ENCODE data around the gene GRK3. TPM values are rescaled to one million over a fixed set of nuclear protein-coding genes. Genes with fewer than 3 reads are reported as not detected.

The GRK3 gene
- total and polyA plus RNA-seq, 10 of the 15 experiments (the other 5 are each of a cell fraction or from before 2014, with no cell fraction given): 3.1 to 35.1 (median 14.7) TPM

DNA sequence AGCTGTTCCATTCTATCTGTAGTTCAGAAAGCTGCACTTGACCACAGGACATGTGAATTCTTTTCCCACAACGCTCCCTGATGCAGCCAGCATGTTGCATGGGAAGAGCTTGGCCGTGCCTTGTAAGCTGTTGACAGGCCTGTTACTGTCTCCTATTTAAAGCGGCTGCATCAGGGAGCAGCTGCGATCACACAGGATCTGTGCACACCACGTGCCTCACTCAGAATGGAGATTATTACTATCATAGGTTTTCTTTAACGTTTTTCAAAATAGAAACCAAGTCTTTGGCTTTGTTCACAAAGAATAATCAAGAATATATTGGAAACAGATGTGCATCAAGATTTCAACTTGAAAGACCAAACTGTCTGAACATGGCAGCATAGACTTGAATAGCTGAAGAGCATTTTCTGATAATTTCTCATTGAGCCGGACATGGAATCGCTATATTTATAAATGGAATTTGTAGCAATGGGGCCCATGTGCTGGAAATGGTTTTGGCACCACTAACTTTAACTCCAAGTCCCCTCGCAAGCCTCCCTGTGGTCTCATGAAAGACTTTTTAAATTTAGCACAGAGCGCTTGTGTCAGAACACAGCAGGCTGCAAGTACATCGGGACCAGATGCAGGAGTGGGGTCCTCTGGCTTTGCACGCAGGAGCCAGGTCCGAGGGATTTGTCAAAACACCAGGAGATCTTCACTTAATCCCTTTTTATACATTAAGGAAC, 136.7 kb downstream of the GRK3 start:
- ATAC-seq: no peak
- WGBS (ENCODE audit: insufficient coverage, insufficient replicate concordance, low lambda C conversion rate, missing lambda C conversion rate): 84% methylated on average over 13 of the region's 13 CpGs
- Histone ChIP-seq H2AFZ (ENCODE audit: control insufficient read depth, low read depth, low read length) (no peak overlapping the region), H3K4me3 (no peak overlapping the region), H3K36me3 (ENCODE audit: control insufficient read depth in 2 of 2, insufficient read depth in 2 of 2, low read length in 1 of 2) (peaks cover 0 to 6% of the 10 kb centered on the region in 2 experiments; a peak in 2 of 4 replicates), H3K4me2 (ENCODE audit: control insufficient read depth, insufficient read depth) (no peak overlapping the region), H3K27me3 (replicated peaks in 1 of 2; ENCODE audit: control insufficient read depth in 2 of 2, insufficient read depth in 2 of 2, low read length in 1 of 2) (no peaks in the 10 kb centered on the region), H3K79me2 (ENCODE audit: control insufficient read depth, insufficient read depth, low read length) (no peaks in the 10 kb centered on the region), H3K4me1 (ENCODE audit: control insufficient read depth, insufficient read depth, low read length) (peaks cover 15% of the 10 kb centered on the region; the same call in 1 of the 2 replicates), H3K27ac (ENCODE audit: control insufficient read depth, insufficient read depth) (no peak overlapping the region), H4K20me1 (ENCODE audit: control insufficient read depth, insufficient read depth) (no peaks in the 10 kb centered on the region), H3K9me3 (replicated peaks; ENCODE audit: control insufficient read depth, insufficient read depth, low read length) (no peaks in the 10 kb centered on the region), H3K9ac (ENCODE audit: control insufficient read depth, insufficient read depth, low read length) (no peak overlapping the region)
- ChIA-PET POLR2A (no interaction called here), SMC1A (ENCODE audit: uncharacterized antibody, unreplicated experiment) (interaction anchor here (0.8 to 4.0 kb wide), 11 partner anchors 13 to 275 kb away, joined by 3 to 61 read pairs (median 5); no protein-coding TSS in a partner anchor), RAD21 (ENCODE audit: unreplicated experiment) (interaction anchor here (1.1 to 6.3 kb wide), 6 partner anchors 72 to 239 kb away, joined by 3 to 57 read pairs (median 9); no protein-coding TSS in a partner anchor), CTCF (interaction anchor here (0.6 to 4.1 kb wide), 13 partner anchors 67 to 321 kb away, joined by 3 to 88 read pairs (median 4); partner anchors contain the start of gene GRK3)
- in situ Hi-C loops (cut with MboI) (loop anchor here (5.0 kb wide), 1 partner anchor 239 kb away; no protein-coding TSS in a partner anchor), intact Hi-C loops (cut with micrococcal nuclease; ENCODE audit: unreplicated experiment) (no loop called here)
- TF ChIP-seq MTA3 (IDR thresholded peaks at IDR 0.05; ENCODE audit: borderline replicate concordance, low read length): no peak
- TF ChIP-seq POU2F2 (IDR thresholded peaks at IDR 0.05; ENCODE audit: borderline replicate concordance, low read depth, low read length): no peak
- no peak for TF ChIP-seq BCL11A (IDR thresholded peaks at IDR 0.05; ENCODE audit: low read depth, low read length)
- TF ChIP-seq ATF3 (IDR thresholded peaks at IDR 0.05; ENCODE audit: borderline replicate concordance, extremely low read depth, low read depth, low read length): no peak
- TF ChIP-seq USF1 (IDR thresholded peaks at IDR 0.05; ENCODE audit: borderline replicate concordance, extremely low read length, insufficient read depth, low read depth, low read length): no peak
- TF ChIP-seq RAD51 (IDR thresholded peaks at IDR 0.05): no peak
- TF ChIP-seq EGR1 (IDR thresholded peaks at IDR 0.05; ENCODE audit: borderline replicate concordance in 1 of 2, low read depth in 2 of 2, low read length in 2 of 2): no peak
- no peak for TF ChIP-seq KLF5 (IDR thresholded peaks at IDR 0.05; ENCODE audit: partially characterized antibody)
- no peak for TF ChIP-seq CBFB (IDR thresholded peaks at IDR 0.05; ENCODE audit: low read depth)
- no peak for TF ChIP-seq LARP7 (IDR thresholded peaks at IDR 0.05)
- TF ChIP-seq FOXM1 (IDR thresholded peaks at IDR 0.05; ENCODE audit: low read depth, low read length): no peak
- no peak for TF ChIP-seq MYC (IDR thresholded peaks at IDR 0.05; ENCODE audit: insufficient read depth, insufficient read length, insufficient replicate concordance, low read length, severe bottlenecking)
- TF ChIP-seq HDAC6 (IDR thresholded peaks at IDR 0.05; ENCODE audit: unreplicated experiment): no peak
- TF ChIP-seq, protein P1, sequence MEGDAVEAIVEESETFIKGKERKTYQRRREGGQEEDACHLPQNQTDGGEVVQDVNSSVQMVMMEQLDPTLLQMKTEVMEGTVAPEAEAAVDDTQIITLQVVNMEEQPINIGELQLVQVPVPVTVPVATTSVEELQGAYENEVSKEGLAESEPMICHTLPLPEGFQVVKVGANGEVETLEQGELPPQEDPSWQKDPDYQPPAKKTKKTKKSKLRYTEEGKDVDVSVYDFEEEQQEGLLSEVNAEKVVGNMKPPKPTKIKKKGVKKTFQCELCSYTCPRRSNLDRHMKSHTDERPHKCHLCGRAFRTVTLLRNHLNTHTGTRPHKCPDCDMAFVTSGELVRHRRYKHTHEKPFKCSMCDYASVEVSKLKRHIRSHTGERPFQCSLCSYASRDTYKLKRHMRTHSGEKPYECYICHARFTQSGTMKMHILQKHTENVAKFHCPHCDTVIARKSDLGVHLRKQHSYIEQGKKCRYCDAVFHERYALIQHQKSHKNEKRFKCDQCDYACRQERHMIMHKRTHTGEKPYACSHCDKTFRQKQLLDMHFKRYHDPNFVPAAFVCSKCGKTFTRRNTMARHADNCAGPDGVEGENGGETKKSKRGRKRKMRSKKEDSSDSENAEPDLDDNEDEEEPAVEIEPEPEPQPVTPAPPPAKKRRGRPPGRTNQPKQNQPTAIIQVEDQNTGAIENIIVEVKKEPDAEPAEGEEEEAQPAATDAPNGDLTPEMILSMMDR (IDR thresholded peaks at IDR 0.05 in 2 of 3, conservative IDR thresholded peaks at IDR 0.05 in 1 of 3; ENCODE audit: control insufficient read depth in 2 of 3, extremely low read depth in 1 of 3, insufficient read depth in 1 of 3, low read depth in 3 of 3, low read length in 3 of 3): no peak
- BruUV-seq (replicated peaks): no TSS peak
- DNase-seq (ENCODE audit: low read depth, low spot score): no peak
- no peak for FAIRE-seq

Data from GM12878 (cell line).